Heart right ventricle (tissue), 16 donors: ENCODE measurements around the gene SPATA17. TPM values are rescaled to one million over a fixed set of nuclear protein-coding genes. Genes with fewer than 3 reads are reported as not detected.
A peak's percentile ranks its signal among the peaks of the same experiment; 100 is the strongest.
"Not testable (repeated sequence)": the region's sequence is repeated elsewhere in the genome, so short reads cannot be mapped to it uniquely, and the experiment has no call there.

Source experiments
- ATAC-seq, 8 donors: fragments of 200-7000 bp; cut with Tn5 transposase; one replicate each; pipeline ENCODE4 v1.9.1; 2020; ENCODE audit warnings: mild to moderate bottlenecking in 8 of 8, moderate library complexity in 8 of 8, moderate number of reproducible peaks in 1 of 8
- DNase-seq, 2 donors: peaks; one replicate each; pipeline ENCODE4 v3.0.0-alpha.2; 2020
- H3K27ac ChIP-seq, 10 donors: fragments of 200-600 bp; sonication (generic) in 2 of 10; one replicate each; pipeline versions ENCODE4 v1.5.0 to v1.8.0; 2020 to 2022; ENCODE audit warnings: mild to moderate bottlenecking in 3 of 10
- H3K27me3 ChIP-seq, 7 donors: fragments of 200-600 bp; one replicate each; pipeline ENCODE4 v1.8.0; 2021 to 2022; ENCODE audit warnings: mild to moderate bottlenecking in 2 of 7
- H3K36me3 ChIP-seq, 9 donors: fragments of 200-600 bp; sonication (generic) in 1 of 9; one replicate each; pipeline versions ENCODE4 v1.5.0 to v1.8.0; 2020 to 2022; ENCODE audit warnings: mild to moderate bottlenecking in 2 of 9
- H3K4me1 ChIP-seq, 9 donors: fragments of 200-600 bp; sonication (generic) in 1 of 9; one replicate each; pipeline versions ENCODE4 v1.5.0 to v1.8.0; 2020 to 2022; ENCODE audit warnings: mild to moderate bottlenecking in 4 of 9
- H3K4me3 ChIP-seq, 10 donors: fragments of 200-600 bp; sonication (generic) in 2 of 10; one replicate each; pipeline versions ENCODE4 v1.5.0 to v1.8.0; 2020 to 2022; ENCODE audit warnings: mild to moderate bottlenecking in 7 of 10, moderate library complexity in 2 of 10
- H3K9me3 ChIP-seq, 11 donors: fragments of 200-600 bp in 10 of 11; sonication (generic) in 2 of 11; one replicate each; pipeline versions ENCODE4 v1.5.0 to v1.8.0; 2013 to 2022; ENCODE audit warnings: mild to moderate bottlenecking in 2 of 11, control low read depth in 1 of 11, moderate library complexity in 1 of 11
- CTCF ChIP-seq, 9 donors: fragments of 200-600 bp; sonication (generic) in 2 of 9; IDR thresholded peaks; one replicate each; pipeline versions ENCODE4 v1.5.0 to v1.8.0; 2021 to 2022; ENCODE audit warnings: antibody characterized with exemption in 9 of 9, mild to moderate bottlenecking in 5 of 9, moderate library complexity in 1 of 9
- WGBS, 2 donors: extraction: QIAGEN DNeasy Blood & Tissue Kit; methylation state at CpG; one replicate each; pipeline ENCODE4 v1.1.7; 2013; ENCODE audit warnings: inconsistent platforms in 1 of 2; 5-methylcytosine and 5-hydroxymethylcytosine counted together
- intact Hi-C, 10 donors: fragments of 100-400 bp; cut with DNase I; formaldehyde crosslinking; loops; one replicate each; pipeline versions ENCODE4 v1.11.1 to v1.14.2; 2022
- polyA plus RNA-seq, 2 donors: library from polyadenylated mRNA; stranded (reverse); fragments of 200-250 nt; gene quantifications; one replicate each; pipeline ENCODE4 v1.2.3, GENCODE V29; 2013
- total RNA-seq, 10 donors: library from RNA; stranded (reverse); fragmentation: NEBNext Ultra II Directional in 3 of 10; extraction: Animal tissue kit (Norgen Biotek cat#: 25700) in 3 of 10; gene quantifications; one replicate each; pipeline versions ENCODE4 v1.2.1 to v1.2.4, GENCODE V29; 2021 to 2023
- donor health status: Arrhythmogenic right ventricular cardiomyopathy.
- donor health status: ischemic (EF 13 %, LVEDD 7.1; RV severe dilation, severe dysfunction).
- donor health status: healthy with polysubstance abuse.
- donor health status: DM: no; HTN: yes; CAD: no.
- donor health status: DM: no; HTN: no; CAD: no.
- donor health status: ischemic (EF 25% LVEDD 6.9; RV normal size, moderate dysfunction).
- donor health status: ischemic (EF 25% LVEDD 5.7; RV mildly dilated, moderate dysfunction).
- donor health status: healthy.
- donor health status: DM: yes; HTN: yes; CAD: no.
- donor health status: Ischemic cardiomyopathy.
- donor health status: ischemic (EF 35%, LVEDD 5.7; RV mildly dilated, moderate dysfunction).
- donor health status: nonischemic (EF 11% LVEDD 7.7; RV severe dilation, severe dysfunction).
- donor health status: DM: yes; HTN: yes; CAD: no.
- donor health status: PGD.
- donor health status: ischemic (EF 29% LVEDD 5.4; RV normal size, mild dysfunction).
- donor health status: nonischemic (EF 23%, LVEDD 6.1; RV moderate dilation, normal function).

Gene SPATA17
- total and polyA plus RNA-seq, 12 donors = 0.51 to 3.3 (median 1.3) TPM

GRCh38 chr1:217673387-217673786, 42.2 kb downstream of the SPATA17 start:
- ATAC-seq = peak in 3 of 8 donors; percentile 31 to 42 (median 38)
- 70 to 76% methylated on average over 2 of the region's 2 CpGs for WGBS, 2 donors
- Histone ChIP-seq H3K27me3 (no peaks in the 10 kb centered on the region), H3K36me3 (no peaks in the 10 kb centered on the region), H3K9me3 (no peaks in the 10 kb centered on the region), H3K27ac (no peak overlapping the region), H3K4me1 (no peaks in the 10 kb centered on the region), H3K4me3 (no peak overlapping the region)
- intact Hi-C loops = no loop called here
- no peak for DNase-seq
- no peak for TF ChIP-seq CTCF (IDR thresholded peaks at IDR 0.05)

- Histone ChIP-seq H3K4me1 (no peaks in the 10 kb centered on the region), H3K27ac (no peak overlapping the region), H3K27me3 (no peaks in the 10 kb centered on the region), H3K9me3 (no peaks in the 10 kb centered on the region), H3K4me3 (no peak overlapping the region), H3K36me3 (no peaks in the 10 kb centered on the region)
- DNase-seq (no peak), ATAC-seq (no peak)
- 65% methylated on average over 4 of the region's 4 CpGs for WGBS, 2 donors
- intact Hi-C loops = no loop called here
- TF ChIP-seq CTCF (IDR thresholded peaks at IDR 0.05) = no peak
Observed at GRCh38 chr1:217674028-217674729, 43.0 kb downstream of the SPATA17 start.

GRCh38 chr1:217681806-217682205, 50.7 kb downstream of the SPATA17 start:
- 87 to 90% methylated on average over 5 of the region's 5 CpGs for WGBS, 2 donors
- H3K4me1 ChIP-seq = no peaks in the 10 kb centered on the region
- no peak overlapping the region for H3K4me3 ChIP-seq
- ATAC-seq = no peak
- intact Hi-C loops = no loop called here
- no peak for DNase-seq
- H3K27ac ChIP-seq = no peak overlapping the region
- TF ChIP-seq CTCF (IDR thresholded peaks at IDR 0.05) = no peak
- H3K36me3 ChIP-seq = no peaks in the 10 kb centered on the region
- H3K9me3 ChIP-seq = no peaks in the 10 kb centered on the region
- no peaks in the 10 kb centered on the region for H3K27me3 ChIP-seq

- H3K4me3 ChIP-seq = no peak overlapping the region
- no peak for TF ChIP-seq CTCF (IDR thresholded peaks at IDR 0.05)
- no peaks in the 10 kb centered on the region for H3K27me3 ChIP-seq
- intact Hi-C loops = no loop called here
- H3K9me3 ChIP-seq = no peaks in the 10 kb centered on the region
- H3K36me3 ChIP-seq = no peaks in the 10 kb centered on the region
- DNase-seq (no peak), ATAC-seq (no peak)
- no peaks in the 10 kb centered on the region for H3K4me1 ChIP-seq
- WGBS, 2 donors = 84 to 86% methylated on average over 4 of the region's 4 CpGs
- H3K27ac ChIP-seq = no peak overlapping the region
Observed at GRCh38 chr1:217687511-217687910, 56.4 kb downstream of the SPATA17 start.

- H3K4me1 ChIP-seq, H3K4me3 ChIP-seq, ATAC-seq, intact Hi-C loops, H3K9me3 ChIP-seq, H3K27ac ChIP-seq, DNase-seq, H3K36me3 ChIP-seq, H3K27me3 ChIP-seq: not testable (repeated sequence)
- 83 to 97% methylated on average over 20 to 23 of the region's 25 CpGs for WGBS, 2 donors
Observed at GRCh38 chr1:217696140-217696539, 65.0 kb downstream of the SPATA17 start.
